Activated B cell treated with CpG ODN at 0.5 μM for 24 hours (primary cell): ENCODE data around the gene LDB2. TPM values are rescaled to one million over a fixed set of nuclear protein-coding genes. Genes with fewer than 3 reads are reported as not detected.

Source experiments
- ATAC-seq: fragments of 200-7000 bp; cut with Tn5 transposase; one replicate; pipeline ENCODE4 v1.10.0; 2021; ENCODE audit warnings: low read depth, mild to moderate bottlenecking, moderate library complexity
- CTCF ChIA-PET: fragments of 350-600 bp; sonication (Branson Sonifier 250); formaldehyde crosslinking; loops from one replicate; lab custom pipeline; 2021; ENCODE audit warnings: antibody characterized with exemption; lab: Charles Lee
- POLR2A ChIA-PET: fragments of 350-600 bp; sonication (Branson Sonifier 250); formaldehyde crosslinking; loops from one replicate; lab custom pipeline; 2021; ENCODE audit warnings: antibody characterized with exemption; lab: Charles Lee
- DNase-seq: peaks from one replicate; pipeline ENCODE4 v3.0.0; 2022
- H3K27ac Mint-ChIP-seq: one replicate; pipeline ENCODE4 v1.8.0; 2020; ENCODE audit warnings: mixed read lengths
- H3K27me3 Mint-ChIP-seq: one replicate; pipeline ENCODE4 v1.8.0; 2021; ENCODE audit warnings: mixed read lengths
- H3K36me3 Mint-ChIP-seq: one replicate; pipeline ENCODE4 v1.8.0; 2021; ENCODE audit warnings: low read depth, mixed read lengths
- H3K4me1 Mint-ChIP-seq: one replicate; pipeline ENCODE4 v1.8.0; 2021; ENCODE audit warnings: mixed read lengths
- H3K4me3 Mint-ChIP-seq: one replicate; pipeline ENCODE4 v1.8.0; 2020; ENCODE audit warnings: mild to moderate bottlenecking, mixed read lengths
- H3K9me3 Mint-ChIP-seq: one replicate; pipeline ENCODE4 v1.8.0; 2020; ENCODE audit warnings: mixed read lengths
- intact Hi-C: fragments of 100-400 bp; cut with micrococcal nuclease; formaldehyde crosslinking; loops from one replicate; pipeline ENCODE4 v1.15.1; 2024
- total RNA-seq: library from RNA; stranded (reverse); gene quantifications from 2 replicates; pipeline ENCODE4 v1.2.3, GENCODE V29; 2022
- TF ChIP-seq, protein P1 (sequence below): fragments of 200-600 bp; IDR thresholded peaks from one replicate; pipeline ENCODE4 v1.8.0; 2022; ENCODE audit warnings: antibody characterized with exemption, mild to moderate bottlenecking

Gene LDB2
- total RNA-seq, 1 donor from 2014 or later = not detected

DNA sequence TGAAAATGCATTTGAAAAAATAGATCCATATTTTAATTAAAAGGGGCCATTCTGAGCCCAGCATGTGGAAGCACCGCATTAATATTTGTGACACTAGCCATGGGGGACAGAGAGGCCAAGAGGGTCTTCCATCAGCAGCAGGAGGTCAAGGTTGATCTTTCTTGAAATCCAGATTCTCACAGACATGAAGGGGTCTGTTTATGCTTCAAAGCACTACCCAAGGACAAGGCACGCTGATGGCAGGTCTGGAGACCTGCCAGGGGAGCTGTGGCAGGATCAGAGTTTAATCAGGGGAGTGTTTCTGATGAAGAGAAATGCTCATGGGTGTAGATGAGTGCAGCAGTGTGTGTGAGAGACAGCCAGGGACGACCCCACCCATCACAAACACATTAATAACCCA is 243.3 kb downstream of the LDB2 start:
- ChIA-PET CTCF (no interaction called here), POLR2A (no interaction called here)
- Mint-ChIP-seq H3K27me3 (no peaks in the 10 kb centered on the region), H3K36me3 (no peaks in the 10 kb centered on the region), H3K4me1 (no peaks in the 10 kb centered on the region), H3K9me3 (no peaks in the 10 kb centered on the region), H3K4me3 (no peak overlapping the region), H3K27ac (no peak overlapping the region)
- TF ChIP-seq, protein P1, sequence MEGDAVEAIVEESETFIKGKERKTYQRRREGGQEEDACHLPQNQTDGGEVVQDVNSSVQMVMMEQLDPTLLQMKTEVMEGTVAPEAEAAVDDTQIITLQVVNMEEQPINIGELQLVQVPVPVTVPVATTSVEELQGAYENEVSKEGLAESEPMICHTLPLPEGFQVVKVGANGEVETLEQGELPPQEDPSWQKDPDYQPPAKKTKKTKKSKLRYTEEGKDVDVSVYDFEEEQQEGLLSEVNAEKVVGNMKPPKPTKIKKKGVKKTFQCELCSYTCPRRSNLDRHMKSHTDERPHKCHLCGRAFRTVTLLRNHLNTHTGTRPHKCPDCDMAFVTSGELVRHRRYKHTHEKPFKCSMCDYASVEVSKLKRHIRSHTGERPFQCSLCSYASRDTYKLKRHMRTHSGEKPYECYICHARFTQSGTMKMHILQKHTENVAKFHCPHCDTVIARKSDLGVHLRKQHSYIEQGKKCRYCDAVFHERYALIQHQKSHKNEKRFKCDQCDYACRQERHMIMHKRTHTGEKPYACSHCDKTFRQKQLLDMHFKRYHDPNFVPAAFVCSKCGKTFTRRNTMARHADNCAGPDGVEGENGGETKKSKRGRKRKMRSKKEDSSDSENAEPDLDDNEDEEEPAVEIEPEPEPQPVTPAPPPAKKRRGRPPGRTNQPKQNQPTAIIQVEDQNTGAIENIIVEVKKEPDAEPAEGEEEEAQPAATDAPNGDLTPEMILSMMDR = no peak
- ATAC-seq (no peak), DNase-seq (no peak)
- intact Hi-C loops = no loop called here

DNA sequence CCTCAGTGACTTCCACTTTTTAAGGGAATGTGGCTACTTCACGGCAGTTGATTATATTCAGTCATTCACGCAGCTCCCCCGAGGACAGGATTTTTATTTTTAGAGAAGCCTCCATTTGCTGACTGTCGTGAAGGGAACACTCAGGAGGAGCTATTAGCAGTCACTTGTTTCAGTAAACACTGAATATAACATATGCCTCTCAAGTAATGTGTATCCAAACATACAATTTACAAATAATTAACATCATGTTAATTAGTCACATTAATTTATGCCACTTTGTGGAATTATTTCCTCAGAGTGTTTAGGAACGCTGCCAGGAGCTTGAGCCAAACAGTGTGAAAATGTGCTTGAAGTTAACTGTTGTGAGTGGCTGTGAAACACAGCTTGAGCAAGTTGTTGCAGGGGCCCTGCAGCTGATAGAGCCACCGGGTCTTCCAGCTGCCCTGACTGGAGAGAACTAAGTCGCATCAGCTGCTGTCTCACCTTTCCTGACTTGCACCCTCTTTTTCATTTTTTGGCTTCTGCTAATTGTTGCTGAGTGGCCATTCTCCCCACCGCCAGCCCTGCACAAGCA is 245.6 kb downstream of the LDB2 start:
- DNase-seq (no peak), ATAC-seq (no peak)
- Mint-ChIP-seq H3K9me3 (no peaks in the 10 kb centered on the region), H3K27ac (no peak overlapping the region), H3K36me3 (no peaks in the 10 kb centered on the region), H3K4me3 (no peak overlapping the region), H3K4me1 (no peaks in the 10 kb centered on the region), H3K27me3 (no peaks in the 10 kb centered on the region)
- POLR2A ChIA-PET = no interaction called here
- TF ChIP-seq, protein P1 = no peak
- CTCF ChIA-PET = no interaction called here
- intact Hi-C loops = no loop called here

DNA sequence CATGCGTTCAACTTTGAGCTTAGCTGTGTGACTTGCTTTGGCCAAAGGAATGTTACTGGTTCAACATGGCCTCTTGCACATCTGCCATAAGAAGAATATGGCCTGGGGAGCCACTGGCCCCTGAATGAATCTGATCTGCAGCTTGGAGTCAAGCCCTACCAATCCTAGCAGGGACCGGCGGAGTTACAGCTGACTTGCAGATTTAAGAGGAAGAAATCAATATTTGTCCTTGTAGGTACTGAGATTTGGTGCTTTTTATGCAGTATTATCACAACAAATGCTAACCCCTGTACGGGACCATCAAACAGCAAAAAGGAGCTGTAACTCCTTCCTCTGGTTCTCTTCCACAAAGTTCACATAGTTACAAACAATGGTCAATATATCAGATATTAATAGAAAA is 252.0 kb downstream of the LDB2 start:
- Mint-ChIP-seq H3K36me3 (no peaks in the 10 kb centered on the region), H3K4me1 (no peaks in the 10 kb centered on the region), H3K27ac (no peak overlapping the region), H3K27me3 (no peaks in the 10 kb centered on the region), H3K9me3 (peaks cover 3% of the 10 kb centered on the region), H3K4me3 (no peak overlapping the region)
- ChIA-PET CTCF (no interaction called here), POLR2A (no interaction called here)
- ATAC-seq (no peak), DNase-seq (no peak)
- TF ChIP-seq, protein P1 = no peak
- intact Hi-C loops = no loop called here

DNA sequence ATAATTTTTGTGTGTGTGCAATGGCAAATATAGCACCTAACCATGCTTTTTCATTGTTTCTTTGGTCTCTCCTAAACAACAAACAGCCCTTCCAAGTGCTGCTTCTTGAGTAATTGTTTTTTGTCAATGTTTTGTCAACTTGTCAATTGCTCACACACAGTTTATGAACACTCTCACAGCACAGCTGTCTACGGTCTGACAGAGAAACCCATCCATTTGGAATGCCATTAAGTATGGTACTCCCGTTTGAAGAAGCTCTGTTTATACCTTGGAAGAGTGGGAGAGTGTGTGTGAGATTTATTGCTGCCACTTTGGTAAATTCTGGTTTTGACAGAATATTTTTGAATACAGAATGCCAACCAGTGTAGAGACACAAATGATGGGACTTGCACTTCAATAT is 254.6 kb downstream of the LDB2 start:
- Mint-ChIP-seq H3K4me3 (no peak overlapping the region), H3K27ac (no peak overlapping the region), H3K27me3 (no peaks in the 10 kb centered on the region), H3K36me3 (no peaks in the 10 kb centered on the region), H3K4me1 (no peaks in the 10 kb centered on the region), H3K9me3 (peaks cover 3% of the 10 kb centered on the region)
- CTCF ChIA-PET = no interaction called here
- TF ChIP-seq, protein P1 = no peak
- intact Hi-C loops = no loop called here
- no peak for DNase-seq
- POLR2A ChIA-PET = no interaction called here
- ATAC-seq = no peak

DNA sequence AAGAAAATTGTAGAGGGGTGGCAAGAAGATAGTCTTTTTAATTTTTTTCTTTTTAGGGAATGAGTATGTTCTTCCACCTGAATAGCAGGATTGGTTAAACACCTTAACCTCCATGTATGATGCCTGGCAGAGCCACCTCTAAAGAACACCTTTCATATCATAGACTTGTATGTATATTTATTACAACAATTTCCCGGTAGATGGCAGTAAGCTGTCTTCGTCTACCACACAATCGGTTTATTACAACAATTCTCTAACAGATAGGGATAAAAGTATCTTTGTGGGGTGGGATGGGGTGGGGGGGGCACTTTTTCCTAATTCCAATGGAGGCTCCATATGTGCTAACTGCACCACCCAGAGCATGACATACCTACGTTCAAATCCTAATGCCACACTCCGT is 255.5 kb downstream of the LDB2 start:
- ATAC-seq (no peak), DNase-seq (no peak)
- TF ChIP-seq, protein P1 = no peak
- Mint-ChIP-seq H3K9me3 (peaks cover 3% of the 10 kb centered on the region), H3K4me3 (no peak overlapping the region), H3K27me3 (no peaks in the 10 kb centered on the region), H3K27ac (no peak overlapping the region), H3K36me3 (no peaks in the 10 kb centered on the region), H3K4me1 (no peaks in the 10 kb centered on the region)
- ChIA-PET CTCF (no interaction called here), POLR2A (no interaction called here)
- intact Hi-C loops = no loop called here
